NCI-H1092 (cell line): Measurements from ENCODE around the gene FGF16.
"Not testable (repeated sequence)": the region's sequence is repeated elsewhere in the genome, so short reads cannot be mapped to it uniquely, and the experiment has no call there.

ENCODE experiments used
- DNase-seq: peaks from one replicate; lab custom pipeline; 2025; lab: John Stamatoyannopoulos, UW

The FGF16 gene

DNA sequence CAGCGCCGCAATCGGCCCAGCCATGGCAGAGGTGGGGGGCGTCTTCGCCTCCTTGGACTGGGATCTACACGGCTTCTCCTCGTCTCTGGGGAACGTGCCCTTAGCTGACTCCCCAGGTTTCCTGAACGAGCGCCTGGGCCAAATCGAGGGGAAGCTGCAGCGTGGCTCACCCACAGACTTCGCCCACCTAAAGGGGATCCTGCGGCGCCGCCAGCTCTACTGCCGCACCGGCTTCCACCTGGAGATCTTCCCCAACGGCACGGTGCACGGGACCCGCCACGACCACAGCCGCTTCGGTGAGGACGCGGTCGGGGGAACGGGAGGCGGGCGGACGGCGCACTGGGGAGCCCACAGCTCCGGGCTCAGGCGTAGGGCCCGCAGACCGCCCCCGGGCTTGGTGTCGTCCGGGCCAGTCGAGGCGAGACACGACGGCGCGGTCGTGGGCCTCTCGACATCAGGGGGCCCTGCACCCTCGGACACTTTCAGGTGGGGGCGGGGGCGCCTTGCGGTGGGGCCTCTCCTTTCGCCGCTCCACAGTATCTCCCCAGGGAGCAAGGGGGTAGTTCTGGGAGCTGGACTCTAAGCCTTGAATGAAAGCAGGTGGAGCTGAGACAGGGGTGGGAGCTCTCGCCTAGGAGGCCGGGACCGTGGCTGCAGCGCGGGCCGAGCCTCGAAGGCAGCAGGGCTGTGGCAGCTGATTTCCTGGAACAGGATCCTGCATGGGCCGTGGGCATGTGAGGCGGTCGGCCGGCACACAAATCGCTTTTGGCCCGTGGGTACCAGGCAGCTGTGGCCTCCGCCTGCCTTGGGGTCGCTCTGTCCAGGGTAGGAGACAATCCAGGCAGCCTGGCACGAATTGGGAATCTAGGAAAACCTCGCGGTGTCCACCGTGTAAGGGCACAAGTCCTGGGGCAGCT is 722 bp downstream of the FGF16 start:
- DNase-seq, result no peak

DNA sequence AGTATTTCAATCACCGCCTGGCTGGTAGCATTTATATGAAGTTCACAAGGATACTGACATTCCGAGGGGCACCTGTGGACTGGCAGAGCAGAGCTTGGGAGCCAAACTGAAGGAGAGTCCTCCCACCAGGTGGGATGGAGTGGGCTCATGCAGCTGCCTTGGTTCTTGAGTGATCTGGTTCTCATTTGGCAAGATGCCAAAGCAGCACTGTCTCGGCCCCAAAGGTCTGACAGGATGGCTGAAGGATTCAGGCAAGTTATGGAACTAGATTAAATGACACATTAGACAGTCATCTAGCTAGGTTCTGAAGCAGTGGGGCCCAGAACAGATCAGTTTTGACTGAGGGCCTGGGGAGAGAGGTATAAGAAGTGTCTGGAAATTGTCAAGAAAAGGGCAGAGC is 3.2 kb downstream of the FGF16 start:
- no peak for DNase-seq

DNA sequence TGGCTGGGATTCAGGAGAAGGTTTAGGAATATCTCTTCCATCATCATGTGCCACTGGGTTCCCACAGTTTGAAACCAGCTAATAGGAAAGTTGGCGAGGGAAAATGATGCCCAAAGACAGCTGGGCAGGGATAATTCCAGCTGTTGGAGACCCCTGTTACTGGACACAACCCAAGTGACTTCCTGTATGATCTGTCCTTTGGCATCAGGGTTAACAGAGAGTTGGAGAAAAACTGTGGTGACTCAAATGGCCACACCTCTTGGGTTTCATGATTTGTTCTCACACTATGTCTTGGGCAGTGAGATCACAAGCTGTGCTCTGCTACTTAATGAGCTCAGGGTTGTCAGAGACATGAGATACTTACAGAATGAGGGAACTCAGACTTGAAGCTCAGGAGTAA is 3.8 kb downstream of the FGF16 start:
- DNase-seq, result no peak

DNA sequence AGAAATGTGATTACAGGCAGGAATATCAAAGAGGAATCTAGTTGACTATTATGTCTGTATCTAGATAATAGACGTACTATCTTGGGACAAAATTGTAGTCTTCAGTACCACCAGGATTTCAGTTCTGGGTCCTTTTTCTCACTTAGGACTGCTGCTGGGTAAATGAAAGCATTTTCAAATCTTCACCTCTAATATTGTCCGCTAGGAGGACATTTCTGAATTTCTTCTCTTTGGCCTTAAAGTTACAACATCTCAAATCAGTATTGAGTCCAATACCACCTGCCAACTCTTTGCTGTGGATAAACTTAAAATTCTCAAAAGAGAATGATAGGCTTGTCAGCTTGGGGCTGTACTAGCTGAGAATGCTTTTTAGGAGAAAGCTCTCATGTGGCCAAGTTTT is 6.0 kb downstream of the FGF16 start:
- DNase-seq, result no peak

GRCh38 chrX:77455437-77455836 is 8.2 kb downstream of the FGF16 start:
- DNase-seq, result no peak

GRCh38 chrX:77484045-77484444 is 36.9 kb downstream of the FGF16 start:
- no peak for DNase-seq

- no peak for DNase-seq
Observed at GRCh38 chrX:77493677-77494553, 46.7 kb downstream of the FGF16 start.

GRCh38 chrX:77500164-77500563 is 53.0 kb downstream of the FGF16 start:
- DNase-seq, result not testable (repeated sequence)

- DNase-seq, result no peak
Observed at GRCh38 chrX:77502951-77503525, 55.8 kb downstream of the FGF16 start.

GRCh38 chrX:77505227-77505626 is 58.0 kb downstream of the FGF16 start:
- no peak for DNase-seq
